SK-N-SH treated with all-trans-retinoic acid at 6 μM for 48 hours (cell line): Measurements from ENCODE around the gene ARIH2.

Source experiments
- ATAC-seq: fragments of 200-7000 bp; cut with Tn5 transposase; 3 replicates; pipeline ENCODE4 v1.9.1; 2020; ENCODE audit warnings: mild to moderate bottlenecking, moderate library complexity
- ARNTL ChIP-seq: fragments of 450-650 bp; formaldehyde crosslinking; IDR thresholded peaks from 2 replicates; pipeline ENCODE4 v1.5.0; 2020; ENCODE audit warnings: low read depth, mild to moderate bottlenecking, moderate library complexity, borderline replicate concordance
- BACH2 ChIP-seq: fragments of 250-450 bp; sonication (Bioruptor Pico); IDR thresholded peaks from 2 replicates; pipeline ENCODE4 v1.9.0; 2021; ENCODE audit warnings: mild to moderate bottlenecking, borderline replicate concordance
- CREB5 ChIP-seq: fragments of 250-450 bp; sonication (Bioruptor Pico); IDR thresholded peaks from 2 replicates; pipeline ENCODE4 v1.5.1; 2020; ENCODE audit warnings: low read depth, mild to moderate bottlenecking, moderate library complexity
- CSDC2 ChIP-seq: fragments of 250-450 bp; sonication (Bioruptor Pico); IDR thresholded peaks from 2 replicates; pipeline ENCODE4 v1.5.0; 2020; ENCODE audit warnings: mild to moderate bottlenecking, moderate library complexity
- CSRNP3 ChIP-seq: fragments of 250-450 bp; sonication (Bioruptor Pico); IDR thresholded peaks from 2 replicates; pipeline ENCODE4 v1.5.1; 2021; ENCODE audit warnings: mild to moderate bottlenecking, moderate library complexity
- ESRRG ChIP-seq: fragments of 250-450 bp; sonication (Bioruptor Pico); IDR thresholded peaks from 2 replicates; pipeline ENCODE4 v1.6.1; 2021; ENCODE audit warnings: mild to moderate bottlenecking
- GLIS3 ChIP-seq: fragments of 250-450 bp; sonication (Bioruptor Pico); IDR thresholded peaks from 2 replicates; pipeline ENCODE4 v1.5.0; 2020; ENCODE audit warnings: mild to moderate bottlenecking, moderate library complexity
- ISL1 ChIP-seq: fragments of 250-450 bp; sonication (Bioruptor Pico); IDR thresholded peaks from 2 replicates; pipeline ENCODE4 v2.1.2; 2022; ENCODE audit warnings: mild to moderate bottlenecking, moderate library complexity
- OSR1 ChIP-seq: fragments of 250-450 bp; sonication (Bioruptor Pico); IDR thresholded peaks from 2 replicates; pipeline ENCODE4 v1.8.0; 2022; ENCODE audit warnings: moderate library complexity, mild to moderate bottlenecking, inconsistent platforms
- PATZ1 ChIP-seq: fragments of 250-450 bp; sonication (Bioruptor Pico); IDR thresholded peaks from 2 replicates; pipeline ENCODE4 v1.8.0; 2020; ENCODE audit warnings: mild to moderate bottlenecking, moderate library complexity, borderline replicate concordance
- POU6F1 ChIP-seq: fragments of 250-450 bp; sonication (Bioruptor Pico); IDR thresholded peaks from 2 replicates; pipeline ENCODE4 v1.8.0; 2021; ENCODE audit warnings: low read depth, mild to moderate bottlenecking, moderate library complexity, borderline replicate concordance
- PPARA ChIP-seq: fragments of 250-450 bp; sonication (Bioruptor Pico); IDR thresholded peaks from 2 replicates; pipeline ENCODE4 v1.5.0; 2020; ENCODE audit warnings: mild to moderate bottlenecking, borderline replicate concordance
- RARB ChIP-seq: fragments of 250-450 bp; sonication (Bioruptor Pico); IDR thresholded peaks from 2 replicates; pipeline ENCODE4 v1.8.0; 2021; ENCODE audit warnings: mild to moderate bottlenecking, moderate library complexity
- SNAI2 ChIP-seq: fragments of 250-450 bp; sonication (Bioruptor Pico); IDR thresholded peaks from 2 replicates; pipeline ENCODE4 v1.5.0; 2020; ENCODE audit warnings: mild to moderate bottlenecking, moderate library complexity
- TCF4 ChIP-seq: fragments of 250-450 bp; sonication (Bioruptor Pico); IDR thresholded peaks from 2 replicates; pipeline ENCODE4 v1.8.0; 2021; ENCODE audit warnings: mild to moderate bottlenecking, moderate library complexity, borderline replicate concordance
- TOX ChIP-seq: fragments of 250-450 bp; sonication (Bioruptor Pico); IDR thresholded peaks from 2 replicates; pipeline ENCODE4 v1.8.0; 2021; ENCODE audit warnings: mild to moderate bottlenecking, moderate library complexity, borderline replicate concordance
- TSHZ2 ChIP-seq: fragments of 250-450 bp; sonication (Bioruptor Pico); IDR thresholded peaks from 2 replicates; pipeline ENCODE4 v1.5.0; 2020; ENCODE audit warnings: mild to moderate bottlenecking, moderate library complexity
- ZC3H10 ChIP-seq: fragments of 250-450 bp; sonication (Bioruptor Pico); IDR thresholded peaks from 2 replicates; pipeline ENCODE4 v1.5.1; 2021; ENCODE audit warnings: mild to moderate bottlenecking, moderate library complexity
- ZFP3 ChIP-seq: fragments of 250-450 bp; sonication (Bioruptor Pico); IDR thresholded peaks from 2 replicates; pipeline ENCODE4 v1.5.0; 2020; ENCODE audit warnings: mild to moderate bottlenecking, moderate library complexity
- ZNF70 ChIP-seq: fragments of 450-650 bp; formaldehyde crosslinking; IDR thresholded peaks from 2 replicates; pipeline ENCODE4 v1.5.0; 2020; ENCODE audit warnings: mild to moderate bottlenecking, moderate library complexity
- ZNF8 ChIP-seq: fragments of 450-650 bp; formaldehyde crosslinking; IDR thresholded peaks from 2 replicates; pipeline ENCODE4 v1.5.0; 2020; ENCODE audit warnings: mild to moderate bottlenecking, moderate library complexity

ARIH2 gene

GRCh38 chr3:48996640-48997039 lies 78.0 kb downstream of the ARIH2 start:
- no peak for TF ChIP-seq BACH2 (CRISPR knock-in tag)
- TF ChIP-seq CSRNP3 (CRISPR knock-in tag), result no peak
- TF ChIP-seq PATZ1, result no peak
- no peak for TF ChIP-seq CSDC2 (CRISPR knock-in tag)
- TF ChIP-seq ISL1 (CRISPR knock-in tag), result no peak
- no peak for TF ChIP-seq ZC3H10 (CRISPR knock-in tag)
- TF ChIP-seq RARB, result no peak
- TF ChIP-seq ZFP3, result no peak
- no peak for TF ChIP-seq TSHZ2 (CRISPR knock-in tag)
- TF ChIP-seq SNAI2 (CRISPR knock-in tag), result no peak
- no peak for TF ChIP-seq GLIS3 (CRISPR knock-in tag)
- no peak for TF ChIP-seq ESRRG
- no peak for TF ChIP-seq ARNTL (CRISPR knock-in tag)
- TF ChIP-seq TOX (CRISPR knock-in tag), result no peak
- TF ChIP-seq POU6F1 (CRISPR knock-in tag), result no peak
- TF ChIP-seq OSR1, result no peak
- TF ChIP-seq TCF4 (CRISPR knock-in tag), result no peak
- TF ChIP-seq ZNF70, result no peak
- no peak for TF ChIP-seq PPARA (CRISPR knock-in tag)

GRCh38 chr3:48997102-48997635 lies 78.5 kb downstream of the ARIH2 start:
- no peak for TF ChIP-seq GLIS3 (CRISPR knock-in tag)
- TF ChIP-seq CSDC2 (CRISPR knock-in tag), result no peak
- no peak for TF ChIP-seq ZFP3
- no peak for TF ChIP-seq ISL1 (CRISPR knock-in tag)
- no peak for TF ChIP-seq ZNF8 (CRISPR knock-in tag)
- TF ChIP-seq PPARA (CRISPR knock-in tag), result no peak
- TF ChIP-seq RARB, result no peak
- no peak for TF ChIP-seq TCF4 (CRISPR knock-in tag)
- no peak for TF ChIP-seq CREB5
- ATAC-seq, result no peak

More at GRCh38 chr3:48996640-48997039, 78.0 kb downstream of the ARIH2 start:
- ATAC-seq, result no peak
